K562 (cell line): ENCODE results near the gene CACNA1S. TPM values are rescaled to one million over a fixed set of nuclear protein-coding genes. Genes with fewer than 3 reads are reported as not detected.

ENCODE experiments used
- ATAC-seq: fragments of 200-7000 bp; cut with Tn5 transposase; 3 replicates; pipeline ENCODE4 v1.9.1; 2020; ENCODE audit warnings: moderate library complexity
- BruUV-seq: library from RNA; stranded (reverse); fragments of 400-500 nt; replicated peaks from 2 replicates; lab custom pipeline; 2021; lab: Mats Ljungman, UMichigan
- CTCF ChIA-PET: fragments of 300-600 bp; formaldehyde crosslinking; extraction: SDS; loops from one replicate; lab custom pipeline; 2021; ENCODE audit warnings: low intra/inter-chr PET ratio; lab: Yijun Ruan, JAX
- POLR2A ChIA-PET: fragments of 300-600, 350-650 bp; sonication (Branson Sonifier 250); formaldehyde crosslinking; extraction: SDS; loops from one replicate; lab custom pipeline; 2021; ENCODE audit warnings: antibody characterized with exemption, inconsistent platforms; lab: Yijun Ruan, JAX
- DNase-seq, 4 experiments: peaks; one replicate each; pipeline versions ENCODE4 v3.0.0 to v3.0.0-alpha.2; 2011 to 2018; ENCODE audit warnings: low spot score in 3 of 4, mixed read lengths in 3 of 4; ENCODE audit errors: extremely low read depth in 1 of 4
- FAIRE-seq: peaks from 2 replicates; lab custom pipeline; 2011; peaks lifted over from hg19 to GRCh38; lab: Jason Lieb, UNC
- H2AFZ ChIP-seq: 2 replicates; pipeline ENCODE4 v1.6.0; 2011; ENCODE audit warnings: low read depth, low read length, control low read depth, inconsistent platforms
- H3K27ac ChIP-seq: fragments of 200-600 bp; 3 replicates; pipeline ENCODE4 v1.8.0; 2011; ENCODE audit warnings: low read depth, mild to moderate bottlenecking, control low read depth, inconsistent platforms, low read length, moderate library complexity, mixed read lengths; ENCODE audit errors: extremely low read depth
- H3K27me3 ChIP-seq, 2 experiments: fragments of 300-600 bp in 1 of 2; 2 replicates in 1 of 2; 3 replicates in 1 of 2; pipeline versions ENCODE4 v1.6.0 to v1.8.0; 2011; ENCODE audit warnings: inconsistent platforms in 2 of 2, low read length in 2 of 2, mild to moderate bottlenecking in 1 of 2, mixed read lengths in 1 of 2, moderate library complexity in 1 of 2; ENCODE audit not compliant: control insufficient read depth in 2 of 2, insufficient read depth in 2 of 2
- H3K36me3 ChIP-seq: fragments of 300-600 bp; 3 replicates; pipeline ENCODE4 v1.8.0; 2011; ENCODE audit warnings: mild to moderate bottlenecking, low read length, inconsistent platforms; ENCODE audit not compliant: control insufficient read depth, insufficient read depth
- H3K4me1 ChIP-seq, 2 experiments: fragments of 200-600 bp in 1 of 2; replicated peaks in 1 of 2; 2 replicates in 1 of 2; 3 replicates in 1 of 2; pipeline versions ENCODE4 v1.5.1 to v1.8.0; 2011; ENCODE audit warnings: inconsistent platforms in 2 of 2, low read length in 2 of 2, mild to moderate bottlenecking in 1 of 2, mixed read lengths in 1 of 2, moderate library complexity in 1 of 2; ENCODE audit not compliant: control insufficient read depth in 2 of 2, insufficient read depth in 2 of 2
- H3K4me2 ChIP-seq: 2 replicates; pipeline ENCODE4 v1.6.1; 2011; ENCODE audit warnings: low read length, control low read depth, inconsistent platforms, mixed read lengths; ENCODE audit not compliant: insufficient read depth
- H3K4me3 ChIP-seq: fragments of 200-600 bp; sonication (generic), shearing (Covaris generic); 2 replicates; pipeline ENCODE4 v1.5.1; 2016; ENCODE audit warnings: control low read depth, inconsistent platforms
- H3K79me2 ChIP-seq: fragments of 200-600 bp; 3 replicates; pipeline ENCODE4 v1.8.0; 2011; ENCODE audit warnings: low read length, inconsistent platforms; ENCODE audit not compliant: control insufficient read depth, insufficient read depth
- H3K9ac ChIP-seq, 2 experiments: 2 replicates each; pipeline versions ENCODE4 v1.6.0 to v1.6.1; 2011; ENCODE audit warnings: low read depth in 2 of 2, low read length in 2 of 2, control low read depth in 1 of 2, inconsistent platforms in 1 of 2, mild to moderate bottlenecking in 1 of 2, mixed read lengths in 1 of 2; ENCODE audit not compliant: insufficient read depth in 1 of 2
- H3K9me1 ChIP-seq: one replicate; pipeline ENCODE4 v1.6.0; 2011; ENCODE audit warnings: inconsistent platforms, mild to moderate bottlenecking, low read length, moderate library complexity; ENCODE audit not compliant: control insufficient read depth, insufficient read depth
- H3K9me3 ChIP-seq: replicated peaks from 2 replicates; pipeline ENCODE4 v1.5.1; 2011; ENCODE audit warnings: low read depth, low read length, inconsistent platforms; ENCODE audit not compliant: control insufficient read depth, insufficient read depth
- H4K20me1 ChIP-seq: replicated peaks from 2 replicates; pipeline ENCODE4 v1.6.1; 2011; ENCODE audit warnings: low read length, inconsistent platforms, mixed read lengths; ENCODE audit not compliant: control insufficient read depth, insufficient read depth
- CLOCK ChIP-seq: fragments of 250-450 bp; sonication (Bioruptor Pico); IDR thresholded peaks from 2 replicates; pipeline ENCODE4 v1.4.0; 2020; ENCODE audit warnings: mild to moderate bottlenecking, moderate library complexity, borderline replicate concordance
- FOXJ3 ChIP-seq: sonication (generic); formaldehyde crosslinking; IDR thresholded peaks from 2 replicates; pipeline ENCODE4 v1.4.0; 2020; ENCODE audit warnings: mild to moderate bottlenecking, missing genetic modification reagents
- GATAD2B ChIP-seq: fragments of 450-650 bp; IDR thresholded peaks from 2 replicates; pipeline ENCODE4 v1.6.1; 2017; ENCODE audit warnings: mild to moderate bottlenecking, borderline replicate concordance
- HDAC2 ChIP-seq: fragments of 450-650 bp; IDR thresholded peaks from 2 replicates; pipeline ENCODE4 v1.6.1; 2016; ENCODE audit warnings: mild to moderate bottlenecking
- MYC ChIP-seq, 2 experiments: fragments of 250-450 bp in 1 of 2; sonication (Bioruptor Pico) in 1 of 2; IDR thresholded peaks; 2 replicates each; pipeline versions ENCODE4 v1.5.1 to v1.6.1; 2012 to 2021; ENCODE audit warnings: low read depth in 2 of 2, borderline replicate concordance in 1 of 2, improper control_type of control experiment in 1 of 2, low read length in 1 of 2, mild to moderate bottlenecking in 1 of 2, moderate library complexity in 1 of 2
- NONO ChIP-seq, 2 experiments: fragments of 200-400 bp in 1 of 2; fragments of 450-650 bp in 1 of 2; formaldehyde crosslinking in 1 of 2; IDR thresholded peaks; 2 replicates each; pipeline ENCODE4 v1.6.1; 2017; ENCODE audit warnings: low read depth in 2 of 2, mild to moderate bottlenecking in 2 of 2, moderate library complexity in 2 of 2, low read length in 1 of 2
- NR2C2 ChIP-seq, 2 experiments: fragments of 200-800 bp in 1 of 2; sonication (Bioruptor generic) in 1 of 2; sonication (generic) in 1 of 2; formaldehyde crosslinking in 1 of 2; IDR thresholded peaks; 2 replicates each; pipeline versions ENCODE4 v1.6.1 to v1.8.0; 2016 to 2022; ENCODE audit warnings: mild to moderate bottlenecking in 1 of 2, missing compliant biosample characterization in 1 of 2, missing genetic modification characterization in 1 of 2, missing genetic modification reagents in 1 of 2
- OTX1 ChIP-seq: fragments of 450-650 bp; formaldehyde crosslinking; IDR thresholded peaks from 2 replicates; pipeline ENCODE4 v1.4.0; 2022; ENCODE audit warnings: mild to moderate bottlenecking
- PREB ChIP-seq: sonication (generic); formaldehyde crosslinking; IDR thresholded peaks from 2 replicates; pipeline ENCODE4 v1.8.1; 2023; ENCODE audit warnings: mild to moderate bottlenecking, missing genetic modification reagents
- ZNF280A ChIP-seq: fragments of 450-650 bp; IDR thresholded peaks from 2 replicates; pipeline ENCODE4 v1.6.1; 2018; ENCODE audit warnings: mild to moderate bottlenecking, low read depth; ENCODE audit not compliant: partially characterized antibody
- WGBS: fragments of 100-300 bp; shearing (Covaris generic); methylation state at CpG from one replicate; pipeline ENCODE4 v1.1.6; 2016; ENCODE audit warnings: low coverage, mixed read lengths; ENCODE audit not compliant: insufficient coverage; ENCODE audit errors: missing lambda C conversion rate; 5-methylcytosine and 5-hydroxymethylcytosine counted together
- in situ Hi-C: fragments of 300-500 bp; cut with MboI; formaldehyde crosslinking; loops from 4 replicates; pipeline ENCODE4 v1.15.0; 2018; ENCODE audit warnings: inconsistent platforms, mixed read lengths
- intact Hi-C: fragments of 100-400 bp; cut with micrococcal nuclease; formaldehyde crosslinking; loops from 2 replicates; pipeline ENCODE4 v1.14.2; 2022
- polyA plus RNA-seq, 8 experiments: library from polyadenylated mRNA; depleted of rRNA in 4 of 8; stranded (reverse) in 5 of 8; unstranded in 3 of 8; fragments of >200 nt; fragmentation: Nextera tagmentation in 2 of 8; fragmentation: Illumina TruSeq in 1 of 8; extraction: Ambion mirVana in 2 of 8; extraction: Trizol in 1 of 8; gene quantifications; 2 replicates each; pipeline versions ENCODE4 v1.2.1 to v1.2.3, GENCODE V29; 2011 to 2014; ENCODE audit warnings: inconsistent platforms in 1 of 8, missing spikeins in 1 of 8
- total RNA-seq, 7 experiments: library from RNA; depleted of rRNA in 6 of 7; stranded (reverse); fragments of >200 nt in 6 of 7; fragmentation: Illumina TruSeq in 2 of 7; extraction: Trizol in 2 of 7; gene quantifications; 2 replicates each; pipeline versions ENCODE4 v1.2.1 to v1.2.3, GENCODE V29; 2011 to 2021; ENCODE audit warnings: low replicate concordance in 1 of 7

Gene CACNA1S
- total and polyA plus RNA-seq, 9 of the 15 experiments (the other 6 are each of a cell fraction or from before 2014, with no cell fraction given), result not detected

GRCh38 chr1:201050515-201051277, 61.5 kb downstream of the CACNA1S start:
- Histone ChIP-seq H4K20me1 (peaks cover 3% of the 10 kb centered on the region; the same call in 1 of the 2 replicates), H3K9ac (no peak overlapping the region), H3K4me3 (no peak overlapping the region), H3K4me1 (peaks cover 0 to 3% of the 10 kb centered on the region in 2 experiments; a peak in 1 of 5 replicates), H3K9me1 (no peaks in the 10 kb centered on the region), H3K27me3 (peaks cover 44 to 72% of the 10 kb centered on the region in 2 experiments; a peak in 4 of 5 replicates), H3K4me2 (no peak overlapping the region), H3K27ac (no peak overlapping the region), H3K9me3 (no peaks in the 10 kb centered on the region), H3K36me3 (no peaks in the 10 kb centered on the region), H2AFZ (no peak overlapping the region), H3K79me2 (no peaks in the 10 kb centered on the region)
- ChIA-PET POLR2A (no interaction called here), CTCF (no interaction called here)
- FAIRE-seq, result no peak
- DNase-seq, result no peak
- no TSS peak for BruUV-seq
- intact Hi-C loops, result no loop called here
- 0% methylated on average over 5 of the region's 5 CpGs for WGBS
- ATAC-seq, result no peak
- in situ Hi-C loops, result no loop called here
- no peak for TF ChIP-seq CLOCK (CRISPR knock-in tag)
- no peak for TF ChIP-seq OTX1 (CRISPR knock-in tag)
- TF ChIP-seq MYC (IDR thresholded peaks at IDR 0.05; ENCODE audit: low read depth, low read length), result no peak
- no peak for TF ChIP-seq MYC (CRISPR knock-in tag; IDR thresholded peaks at IDR 0.05; ENCODE audit: borderline replicate concordance, low read depth)
- TF ChIP-seq ZNF280A, result no peak
- TF ChIP-seq GATAD2B, result no peak
- TF ChIP-seq HDAC2, result no peak
- TF ChIP-seq FOXJ3 (CRISPR knock-in tag), result no peak
- TF ChIP-seq PREB (CRISPR knock-in tag), result no peak
- TF ChIP-seq NONO (IDR thresholded peaks at IDR 0.05; ENCODE audit: low read depth in 2 of 2, low read length in 1 of 2), result no peak
- TF ChIP-seq NR2C2 (CRISPR knock-in tag; IDR thresholded peaks at IDR 0.05), result no peak
- no peak for TF ChIP-seq NR2C2 (tag; IDR thresholded peaks at IDR 0.05)
